Thyroid gland (tissue), 4 donors: ENCODE measurements around the gene UCKL1. TPM values are rescaled to one million over a fixed set of nuclear protein-coding genes. Genes with fewer than 3 reads are reported as not detected.
"Not testable (repeated sequence)": the region's sequence is repeated elsewhere in the genome, so short reads cannot be mapped to it uniquely, and the experiment has no call there.

Experiments
- DNase-seq, 2 donors: peaks; one replicate each; pipeline ENCODE4 v3.0.0-alpha.2; 2019
- H3K27ac ChIP-seq, 3 donors: fragments of 200-600 bp; sonication (generic); 1 replicate in 2 of 3; 2 replicates in 1 of 3; pipeline ENCODE4 v1.5.1; 2016 to 2019; ENCODE audit warnings: mild to moderate bottlenecking in 1 of 3, moderate library complexity in 1 of 3
- H3K27me3 ChIP-seq: fragments of 200-600 bp; sonication (generic); one replicate; pipeline ENCODE4 v1.5.1; 2019
- H3K36me3 ChIP-seq, 2 donors: fragments of 200-600 bp; sonication (generic); one replicate each; pipeline ENCODE4 v1.5.1; 2016 to 2019
- H3K4me1 ChIP-seq, 2 donors: fragments of 200-600 bp; sonication (generic); one replicate each; pipeline ENCODE4 v1.5.1; 2017 to 2019
- H3K4me3 ChIP-seq, 3 donors: fragments of 200-600 bp; sonication (generic); replicated peaks in 1 of 3; 1 replicate in 2 of 3; 2 replicates in 1 of 3; pipeline ENCODE4 v1.5.1; 2016; ENCODE audit warnings: mild to moderate bottlenecking in 1 of 3
- H3K9me3 ChIP-seq: fragments of 200-600 bp; sonication (generic); one replicate; pipeline ENCODE4 v1.5.1; 2017
- POLR2A ChIP-seq, 2 donors: fragments of 450-650 bp; IDR thresholded peaks; one replicate each; pipeline ENCODE4 v1.6.1; 2017; ENCODE audit warnings: antibody characterized with exemption in 2 of 2, mild to moderate bottlenecking in 2 of 2, moderate library complexity in 1 of 2
- whole genome bisulfite sequencing, 2 donors: methylation state at CpG; one replicate each; pipeline ENCODE4 v1.1.5; 2017; 5-methylcytosine and 5-hydroxymethylcytosine counted together
- intact Hi-C: fragments of 100-400 bp; cut with DNase I; formaldehyde crosslinking; loops from one replicate; pipeline ENCODE4 v1.15.1; 2023
- total RNA-seq, 4 donors: library from RNA; depleted of rRNA; stranded (reverse); fragments of >200 nt; gene quantifications; one replicate each; pipeline ENCODE4 v1.2.3, GENCODE V29; 2016
- TF ChIP-seq, protein P1 (sequence below), 6 experiments: fragments of 200-600 bp in 3 of 6; fragments of 450-650 bp in 3 of 6; sonication (generic) in 3 of 6; IDR thresholded peaks; one replicate each; pipeline ENCODE4 v1.5.1; 2016 to 2019; ENCODE audit warnings: antibody characterized with exemption in 6 of 6, mild to moderate bottlenecking in 2 of 6, inconsistent platforms in 1 of 6, moderate library complexity in 1 of 6

UCKL1 gene
- total RNA-seq, 4 donors from 2014 or later: 21.6 to 44.3 (median 29.3) TPM

DNA sequence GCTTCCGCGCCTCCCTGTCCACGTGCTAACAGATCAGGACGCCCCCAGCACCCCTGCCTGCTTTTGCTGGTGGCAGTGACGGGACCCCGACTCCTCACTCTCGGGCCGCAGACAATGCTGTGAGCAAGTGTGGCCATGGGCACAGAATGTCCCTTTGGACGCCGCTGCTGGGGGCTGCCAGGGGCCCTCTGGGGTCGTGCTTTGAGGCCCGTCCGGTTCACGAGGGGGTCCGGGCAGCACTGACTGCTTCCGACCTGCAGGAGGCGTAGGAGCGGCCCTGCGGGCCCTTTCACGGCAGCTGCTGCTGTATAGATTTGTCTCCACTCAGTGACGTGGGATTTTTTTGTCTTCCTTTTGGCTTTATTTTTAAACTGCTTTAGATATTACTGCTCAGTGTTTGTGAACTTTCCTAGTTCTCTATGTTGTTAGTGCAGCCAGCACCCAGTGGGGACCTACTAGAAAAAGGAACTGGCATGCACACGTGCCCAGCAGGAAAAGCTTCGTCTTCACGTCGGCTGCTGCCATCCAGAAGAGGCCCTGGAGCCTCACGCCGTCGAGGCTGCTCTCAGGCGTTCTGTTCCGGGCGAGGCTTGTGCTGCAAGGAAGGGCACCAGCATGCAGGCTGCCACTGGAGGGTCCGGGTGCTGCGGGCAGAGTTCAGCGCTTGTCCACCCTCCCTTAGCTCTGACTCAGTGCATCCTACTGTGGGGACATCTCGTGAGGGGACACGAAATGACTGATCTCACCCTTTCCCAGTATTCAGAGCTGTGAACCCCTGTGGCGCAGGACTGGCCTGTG is 21.7 kb downstream of the UCKL1 start:
- WGBS, 2 donors: 88 to 93% methylated on average over 34 to 35 of the region's 37 CpGs
- H3K36me3 ChIP-seq: peaks cover 42 to 47% of the 10 kb centered on the region in 2 donors
- no peak overlapping the region for H3K4me3 ChIP-seq
- no peaks in the 10 kb centered on the region for H3K27me3 ChIP-seq
- no peak for TF ChIP-seq POLR2A (IDR thresholded peaks at IDR 0.05)
- TF ChIP-seq, protein P1, sequence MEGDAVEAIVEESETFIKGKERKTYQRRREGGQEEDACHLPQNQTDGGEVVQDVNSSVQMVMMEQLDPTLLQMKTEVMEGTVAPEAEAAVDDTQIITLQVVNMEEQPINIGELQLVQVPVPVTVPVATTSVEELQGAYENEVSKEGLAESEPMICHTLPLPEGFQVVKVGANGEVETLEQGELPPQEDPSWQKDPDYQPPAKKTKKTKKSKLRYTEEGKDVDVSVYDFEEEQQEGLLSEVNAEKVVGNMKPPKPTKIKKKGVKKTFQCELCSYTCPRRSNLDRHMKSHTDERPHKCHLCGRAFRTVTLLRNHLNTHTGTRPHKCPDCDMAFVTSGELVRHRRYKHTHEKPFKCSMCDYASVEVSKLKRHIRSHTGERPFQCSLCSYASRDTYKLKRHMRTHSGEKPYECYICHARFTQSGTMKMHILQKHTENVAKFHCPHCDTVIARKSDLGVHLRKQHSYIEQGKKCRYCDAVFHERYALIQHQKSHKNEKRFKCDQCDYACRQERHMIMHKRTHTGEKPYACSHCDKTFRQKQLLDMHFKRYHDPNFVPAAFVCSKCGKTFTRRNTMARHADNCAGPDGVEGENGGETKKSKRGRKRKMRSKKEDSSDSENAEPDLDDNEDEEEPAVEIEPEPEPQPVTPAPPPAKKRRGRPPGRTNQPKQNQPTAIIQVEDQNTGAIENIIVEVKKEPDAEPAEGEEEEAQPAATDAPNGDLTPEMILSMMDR (IDR thresholded peaks at IDR 0.05): no peak
- H3K4me1 ChIP-seq: no peaks in the 10 kb centered on the region
- intact Hi-C loops: no loop called here
- H3K9me3 ChIP-seq: no peaks in the 10 kb centered on the region
- DNase-seq: no peak
- no peak overlapping the region for H3K27ac ChIP-seq

GRCh38 chr20:63933646-63934045 is 22.6 kb downstream of the UCKL1 start:
- no peak overlapping the region for H3K4me3 ChIP-seq
- H3K36me3 ChIP-seq: peaks cover 48 to 56% of the 10 kb centered on the region in 2 donors
- no peaks in the 10 kb centered on the region for H3K4me1 ChIP-seq
- H3K27me3 ChIP-seq: no peaks in the 10 kb centered on the region
- H3K27ac ChIP-seq: no peak overlapping the region
- intact Hi-C loops: no loop called here
- H3K9me3 ChIP-seq: no peaks in the 10 kb centered on the region
- TF ChIP-seq POLR2A (IDR thresholded peaks at IDR 0.05): no peak
- TF ChIP-seq, protein P1 (IDR thresholded peaks at IDR 0.05): no peak
- 68 to 79% methylated on average over 5 of the region's 5 CpGs for WGBS, 2 donors
- DNase-seq: no peak

DNA sequence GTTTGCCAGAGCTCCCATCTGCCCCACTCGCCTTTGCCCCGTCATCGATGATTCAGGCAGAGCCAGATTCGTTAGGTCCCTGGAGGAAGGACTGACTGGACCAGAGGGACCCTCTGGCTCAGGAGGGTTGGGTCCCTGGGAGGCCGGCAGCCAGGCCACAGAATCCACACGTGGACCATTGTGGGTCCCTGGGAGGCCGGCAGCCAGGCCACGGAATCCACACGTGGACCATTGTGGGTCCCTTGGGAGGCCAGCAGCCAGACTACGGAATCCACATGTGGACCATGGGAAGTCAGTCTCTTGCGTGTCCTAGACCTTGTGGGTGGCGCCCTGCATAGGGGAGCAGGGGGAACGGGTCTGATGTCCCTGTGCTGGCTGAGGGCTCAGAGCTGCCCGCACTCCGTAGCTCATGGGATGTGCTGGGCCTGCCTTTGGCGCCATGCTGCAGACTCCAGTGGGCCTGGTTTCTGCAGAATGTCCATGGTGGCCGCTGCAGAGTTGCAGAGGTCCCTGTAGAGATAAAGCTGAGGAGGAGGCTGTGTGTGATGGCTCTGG is 23.5 kb downstream of the UCKL1 start:
- WGBS, 2 donors: 96 to 97% methylated on average over 5 to 9 of the region's 17 CpGs
- Histone ChIP-seq H3K27me3 (no peaks in the 10 kb centered on the region), H3K36me3 (peaks cover 53 to 62% of the 10 kb centered on the region in 2 donors), H3K9me3 (no peaks in the 10 kb centered on the region), H3K4me1 (no peaks in the 10 kb centered on the region), H3K4me3 (no peak overlapping the region), H3K27ac (no peak overlapping the region)
- no peak for DNase-seq
- intact Hi-C loops: no loop called here
- TF ChIP-seq POLR2A (IDR thresholded peaks at IDR 0.05): no peak
- TF ChIP-seq, protein P1 (IDR thresholded peaks at IDR 0.05): no peak

DNA sequence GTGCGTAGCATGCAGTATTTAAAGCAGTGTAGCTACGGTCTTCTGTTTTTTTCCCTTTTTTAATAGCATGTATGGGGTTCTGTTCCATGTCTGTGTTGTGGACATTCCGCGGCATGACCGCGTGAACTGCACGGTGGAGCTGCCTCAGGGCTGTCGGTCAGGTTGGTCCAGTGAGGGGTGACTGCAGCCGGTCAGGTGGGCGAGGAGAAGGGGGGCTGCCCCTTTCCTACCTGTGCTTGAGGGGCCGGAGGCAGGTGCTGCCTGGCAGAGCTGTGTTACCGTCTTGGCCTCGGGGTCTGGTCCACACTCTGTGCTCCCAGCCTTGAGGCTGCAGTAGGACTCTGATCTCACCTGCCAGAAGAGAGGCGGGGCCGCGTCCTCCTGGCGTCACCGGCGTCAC is 24.5 kb downstream of the UCKL1 start:
- no peak for DNase-seq
- Histone ChIP-seq H3K36me3 (peaks cover 53 to 62% of the 10 kb centered on the region in 2 donors), H3K9me3 (no peaks in the 10 kb centered on the region), H3K27me3 (no peaks in the 10 kb centered on the region), H3K4me3 (no peak overlapping the region), H3K4me1 (no peaks in the 10 kb centered on the region), H3K27ac (no peak overlapping the region)
- no peak for TF ChIP-seq POLR2A (IDR thresholded peaks at IDR 0.05)
- TF ChIP-seq, protein P1 (IDR thresholded peaks at IDR 0.05): no peak
- 94 to 96% methylated on average over 12 to 19 of the region's 19 CpGs for WGBS, 2 donors
- intact Hi-C loops: no loop called here

GRCh38 chr20:63930971-63931553 is 25.2 kb downstream of the UCKL1 start:
- Histone ChIP-seq H3K9me3 (no peaks in the 10 kb centered on the region), H3K4me3 (no peak overlapping the region), H3K27me3 (no peaks in the 10 kb centered on the region), H3K27ac (no peak overlapping the region), H3K36me3 (peaks cover 53 to 62% of the 10 kb centered on the region in 2 donors), H3K4me1 (no peaks in the 10 kb centered on the region)
- no peak for DNase-seq
- TF ChIP-seq, protein P1 (IDR thresholded peaks at IDR 0.05): no peak
- no peak for TF ChIP-seq POLR2A (IDR thresholded peaks at IDR 0.05)
- intact Hi-C loops: no loop called here
- WGBS, 2 donors: 92 to 93% methylated on average over 28 to 34 of the region's 37 CpGs

- DNase-seq, H3K4me3 ChIP-seq, H3K9me3 ChIP-seq, H3K27ac ChIP-seq, H3K27me3 ChIP-seq, H3K4me1 ChIP-seq, intact Hi-C loops: not testable (repeated sequence)
- H3K36me3 ChIP-seq: peaks cover 46 to 50% of the 10 kb centered on the region in 2 donors
- 87 to 95% methylated on average over 8 to 29 of the region's 31 CpGs for WGBS, 2 donors
These were observed 26.7 kb downstream of the UCKL1 start for GRCh38 chr20:63929473-63929883.
